Renal cortical epithelial cell (primary cell): ENCODE results near the gene CHMP5. TPM values are rescaled to one million over a fixed set of nuclear protein-coding genes. Genes with fewer than 3 reads are reported as not detected.

Source experiments
- DNase-seq: peaks from one replicate; pipeline ENCODE4 v3.0.0-alpha.2; 2011; ENCODE audit warnings: low read depth
- total RNA-seq: library from RNA; depleted of rRNA; stranded (reverse); fragments of >200 nt; gene quantifications from 2 replicates; pipeline ENCODE4 v1.2.3, GENCODE V29; 2014

CHMP5 gene
- total RNA-seq, 1 donor from 2014 or later = 161 TPM

- no peak for DNase-seq
These were observed 20.6 kb upstream of the CHMP5 start for GRCh38 chr9:33244137-33244784.

GRCh38 chr9:33245341-33245740 is 19.5 kb upstream of the CHMP5 start:
- DNase-seq = no peak

DNA sequence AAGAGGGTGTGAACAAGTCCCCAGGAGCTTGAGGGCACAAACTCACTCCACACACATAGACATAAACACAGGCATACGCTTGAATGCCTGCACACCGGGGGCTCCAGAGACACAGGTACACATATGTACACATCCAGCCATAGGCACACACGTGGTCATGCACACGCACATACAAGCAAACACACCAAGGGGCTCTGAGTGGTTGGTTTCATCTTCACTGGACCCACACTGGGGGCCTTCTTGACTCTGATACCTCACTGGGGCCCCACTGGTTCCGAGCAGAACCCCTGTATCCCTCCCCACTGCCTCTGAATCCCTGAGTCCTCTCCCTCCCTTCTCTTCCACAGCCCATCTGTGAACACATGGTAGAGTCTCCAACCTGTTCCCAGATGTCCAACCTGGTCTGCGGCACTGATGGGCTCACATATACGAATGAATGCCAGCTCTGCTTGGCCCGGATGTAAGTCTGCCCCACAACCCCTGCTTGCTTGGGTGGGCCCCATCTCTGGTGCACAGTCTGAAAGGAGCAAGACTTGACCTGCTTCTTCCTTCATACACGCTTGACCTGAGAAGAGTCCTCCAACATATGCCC is 18.5 kb upstream of the CHMP5 start:
- DNase-seq = no peak

GRCh38 chr9:33248606-33249005 is 16.2 kb upstream of the CHMP5 start:
- no peak for DNase-seq

GRCh38 chr9:33249087-33249658 is 15.7 kb upstream of the CHMP5 start:
- DNase-seq = no peak

DNA sequence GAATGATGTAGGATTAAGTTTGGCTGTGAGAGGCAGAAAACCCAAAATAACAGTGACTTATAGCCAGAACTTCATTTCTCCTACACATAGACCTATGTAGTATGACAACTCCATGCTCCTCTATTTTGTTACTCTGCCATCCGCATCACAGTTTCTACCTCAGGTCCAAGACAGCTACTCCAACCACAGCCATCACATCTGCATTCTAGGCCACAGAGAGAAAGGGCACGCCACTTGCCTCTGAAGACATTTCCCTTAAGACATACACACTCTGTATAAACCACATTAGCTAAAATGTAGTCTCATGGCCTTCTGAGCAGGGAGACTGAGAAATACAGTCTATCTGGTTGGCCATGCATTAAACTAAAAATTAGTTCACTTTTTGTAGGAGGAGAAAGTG is 14.9 kb upstream of the CHMP5 start:
- no peak for DNase-seq

DNA sequence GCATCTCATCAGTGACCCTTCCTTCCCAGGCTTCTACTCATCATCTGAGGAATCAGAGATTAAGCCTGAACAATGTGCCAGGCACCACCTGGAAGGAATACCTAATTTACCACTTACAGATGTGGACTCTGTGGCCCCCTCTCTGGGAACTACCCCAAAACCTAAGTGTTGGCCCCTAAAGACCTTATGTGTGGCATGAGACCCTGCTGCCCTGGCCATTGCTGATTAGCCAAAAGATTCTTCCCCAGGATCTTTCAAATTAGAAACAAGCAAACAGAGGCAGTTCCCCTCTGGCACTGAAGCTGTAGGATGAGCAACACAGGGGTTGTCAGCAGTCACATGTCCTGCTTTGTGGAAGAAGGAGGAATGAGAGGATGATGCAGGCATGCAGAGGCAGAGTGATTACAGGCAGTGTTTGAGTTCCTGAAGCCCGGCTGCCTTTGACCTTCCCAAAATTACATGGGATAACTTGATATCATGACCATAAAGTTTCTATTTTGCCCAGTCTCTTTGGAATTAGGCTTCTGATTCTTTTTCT is 14.3 kb upstream of the CHMP5 start:
- no peak for DNase-seq

DNA sequence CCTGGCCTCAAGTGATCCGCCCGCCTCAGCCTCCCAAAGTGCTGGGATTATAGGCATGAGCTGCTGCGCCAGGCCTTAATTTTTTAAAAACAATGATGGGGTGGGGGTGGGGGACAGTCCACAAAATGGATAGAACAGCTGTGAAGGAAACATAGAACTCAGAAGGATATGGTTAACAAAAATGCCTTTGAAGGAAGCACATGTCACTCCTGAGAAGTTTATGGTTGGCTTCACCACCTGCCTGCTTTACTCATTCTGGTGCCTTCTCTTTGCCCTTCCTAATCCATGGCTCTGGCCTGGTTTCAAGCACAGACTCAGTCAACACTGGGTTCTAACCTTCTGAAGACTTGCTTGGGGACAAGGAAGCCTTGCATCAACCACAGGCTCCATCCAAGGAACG is 10.6 kb upstream of the CHMP5 start:
- no peak for DNase-seq

DNA sequence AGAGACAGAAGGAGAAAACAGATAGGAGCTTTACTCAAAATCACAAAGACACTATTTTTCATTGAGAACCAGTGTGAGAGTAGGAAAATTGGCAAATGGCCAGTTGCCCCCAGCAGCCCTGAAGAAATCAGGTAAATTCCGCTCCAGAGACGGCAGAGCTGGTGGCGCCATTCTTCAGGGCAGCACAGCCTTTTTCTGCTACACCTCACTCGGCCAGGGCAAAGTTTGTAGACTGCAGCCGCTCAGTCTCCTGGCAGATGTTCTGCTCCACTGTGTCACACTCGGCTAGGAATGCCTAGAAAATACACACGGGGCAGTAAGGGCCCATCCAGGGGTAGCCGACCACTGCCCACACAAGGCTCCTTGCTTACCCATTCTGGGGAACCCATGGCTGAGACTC is 9.8 kb upstream of the CHMP5 start:
- DNase-seq = no peak

DNA sequence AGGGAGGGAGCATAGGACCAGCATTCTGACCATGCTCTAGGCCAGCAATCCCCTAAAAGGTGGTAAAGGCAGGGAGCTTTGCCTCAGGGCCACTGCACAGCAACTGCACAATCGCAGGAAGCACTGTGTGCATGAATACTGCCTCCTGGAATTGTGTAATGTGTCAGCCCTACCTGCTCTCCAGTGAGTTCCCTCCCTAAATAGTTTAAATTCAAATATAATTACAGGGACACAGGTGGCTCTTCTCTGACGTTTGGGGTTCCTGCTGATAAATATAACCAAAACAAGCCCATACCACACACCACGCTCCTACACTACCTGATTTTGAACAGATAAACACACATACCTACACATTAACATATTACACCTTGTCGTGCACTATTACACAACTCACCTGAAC is 9.4 kb upstream of the CHMP5 start:
- DNase-seq = peak; percentile 16

GRCh38 chr9:33256236-33256635 is 8.6 kb upstream of the CHMP5 start:
- DNase-seq = peak; percentile 52

DNA sequence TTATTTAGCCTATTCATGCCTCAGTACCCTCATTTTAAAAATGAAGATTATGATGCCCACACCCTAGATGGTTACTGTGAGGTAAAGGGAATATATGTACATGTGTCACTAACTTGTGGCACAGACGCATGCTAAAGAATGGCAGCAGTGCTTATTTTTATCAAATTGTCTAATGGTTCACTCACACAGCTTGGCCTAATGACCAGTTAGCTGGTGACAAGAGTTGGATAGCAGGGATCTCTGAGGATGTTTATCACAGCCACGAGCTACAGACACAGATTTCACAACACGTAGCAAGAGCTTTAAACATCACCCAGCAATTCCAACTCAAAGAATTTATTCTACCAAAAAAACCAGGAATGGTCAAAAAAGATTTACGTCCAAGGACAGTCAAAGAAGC is 7.6 kb upstream of the CHMP5 start:
- no peak for DNase-seq

GRCh38 chr9:33260372-33260771 is 4.5 kb upstream of the CHMP5 start:
- DNase-seq = no peak

DNA sequence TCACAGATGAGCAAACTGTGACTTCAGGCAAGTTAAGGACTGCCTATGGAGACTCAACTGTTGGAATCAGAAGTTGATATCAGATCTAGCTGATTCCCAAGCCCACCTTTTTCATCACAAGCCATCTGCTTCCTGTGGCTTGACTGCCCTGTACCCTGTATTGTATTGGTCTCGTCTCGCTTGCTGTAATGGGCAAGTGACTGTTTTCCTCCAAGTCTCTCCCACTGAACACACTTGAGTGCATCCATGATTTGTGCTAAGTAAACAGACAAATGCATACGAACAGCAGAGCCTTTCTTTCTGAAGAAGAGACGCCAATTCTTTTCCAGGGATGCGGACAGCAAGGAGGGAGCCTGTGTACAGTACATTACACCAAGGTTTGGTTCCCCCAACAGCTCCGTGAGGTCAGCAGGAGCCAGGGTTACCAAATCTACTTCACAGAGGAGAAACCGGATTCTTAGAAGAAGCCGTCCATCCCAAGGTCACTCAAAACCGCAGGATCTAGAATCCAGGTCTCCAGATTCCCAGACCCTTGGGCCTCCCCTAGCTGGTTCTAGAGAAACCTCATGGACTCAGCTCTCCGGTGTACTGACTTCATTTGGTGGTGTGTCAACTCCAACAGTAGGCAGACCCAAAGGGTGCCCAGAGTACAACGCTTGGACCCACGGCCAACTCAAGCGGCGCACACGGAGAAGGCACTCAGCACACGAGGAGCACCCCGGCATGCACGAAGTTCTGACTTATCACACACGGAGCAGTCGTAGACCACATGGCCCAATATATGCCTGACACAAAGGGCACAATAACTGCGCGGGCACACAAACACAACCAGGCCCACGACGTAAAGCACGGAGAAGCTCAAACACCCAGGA is 1.5 kb upstream of the CHMP5 start:
- DNase-seq = peak; percentile 67

GRCh38 chr9:33264003-33264472 is 811 bp upstream of the CHMP5 start:
- no peak for DNase-seq

DNA sequence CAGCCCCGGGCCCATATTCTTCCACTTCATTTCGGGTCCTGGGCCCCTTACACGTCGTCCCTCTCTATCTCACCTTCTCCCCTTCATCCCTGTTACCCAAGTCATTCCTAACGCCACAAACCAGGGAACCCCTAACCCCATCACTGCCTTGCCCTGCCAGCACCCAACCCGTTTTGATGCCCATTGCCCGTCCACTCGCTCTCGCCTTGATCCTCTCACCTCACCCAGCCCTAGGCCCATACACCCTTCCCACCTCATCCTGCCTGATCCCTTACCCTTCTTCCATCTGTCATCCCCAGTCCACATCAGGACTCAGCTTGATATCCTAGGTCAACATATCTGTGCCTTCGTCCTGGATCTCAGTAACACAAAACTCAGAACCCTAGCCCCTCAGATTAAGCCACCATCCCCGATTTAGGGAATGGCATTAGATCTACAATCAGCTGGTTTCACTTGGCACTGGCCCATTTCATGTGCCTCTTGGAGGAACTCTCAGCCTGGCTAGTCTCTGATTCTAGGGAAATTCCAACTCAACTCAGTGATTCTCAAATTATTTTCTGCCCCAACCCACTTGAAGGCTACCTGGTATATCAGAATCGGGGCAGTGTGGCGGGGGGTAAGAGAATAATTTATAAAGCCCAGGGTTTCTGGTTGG is 489 bp downstream of the CHMP5 start:
- no peak for DNase-seq

GRCh38 chr9:33267151-33267767 is 2.4 kb downstream of the CHMP5 start:
- DNase-seq = no peak

- DNase-seq = no peak
These were observed 5.3 kb downstream of the CHMP5 start for GRCh38 chr9:33270146-33270545.

GRCh38 chr9:33272061-33272460 is 7.2 kb downstream of the CHMP5 start:
- peak; percentile 90 for DNase-seq

GRCh38 chr9:33273266-33273971 is 8.6 kb downstream of the CHMP5 start:
- peak; percentile 59 for DNase-seq

- DNase-seq = peak; percentile 41
These were observed 9.1 kb downstream of the CHMP5 start for GRCh38 chr9:33273972-33274328.
